HCT116 (cell line): Measurements from ENCODE around the gene CALM3. TPM values are rescaled to one million over a fixed set of nuclear protein-coding genes. Genes with fewer than 3 reads are reported as not detected.
A peak's percentile ranks its signal among the peaks of the same experiment; 100 is the strongest.

Source experiments
- ATAC-seq: fragments of 200-7000 bp; cut with Tn5 transposase; 2 replicates; pipeline ENCODE4 v1.9.1; 2020; ENCODE audit warnings: mild to moderate bottlenecking, moderate library complexity
- BruUV-seq: library from RNA; stranded (reverse); fragments of 400-500 nt; replicated peaks from 2 replicates; lab custom pipeline; 2021; lab: Mats Ljungman, UMichigan
- CTCF ChIA-PET: fragments of 300-600 bp; sonication (Branson Sonifier 250); formaldehyde crosslinking; loops from one replicate; lab custom pipeline; 2021; ENCODE audit warnings: antibody characterized with exemption; lab: Charles Lee
- POLR2A ChIA-PET: fragments of 300-600, 350-600 bp; sonication (Branson Sonifier 250); formaldehyde crosslinking; loops from one replicate; lab custom pipeline; 2021; ENCODE audit warnings: antibody characterized with exemption; lab: Charles Lee
- RAD21 ChIA-PET, 2 experiments: fragments of 300-600 bp; sonication (Branson Sonifier 250); formaldehyde crosslinking; loops; one replicate each; lab custom pipeline; 2023; ENCODE audit warnings: low total read pairs in 2 of 2; ENCODE audit not compliant: uncharacterized antibody in 2 of 2, unreplicated experiment in 2 of 2, low non-redundant PET in 1 of 2; lab: Charles Lee
- DNase-seq: peaks from one replicate; pipeline ENCODE4 v3.0.0-alpha.2; 2010; ENCODE audit warnings: low read depth, low spot score
- H2AFZ ChIP-seq: fragments of 200-600 bp; shearing (Covaris generic), sonication (generic); 2 replicates; pipeline ENCODE4 v1.6.1; 2017; ENCODE audit warnings: low read depth, mixed run types, mixed read lengths, antibody characterized with exemption, low read length; ENCODE audit not compliant: poor library complexity, severe bottlenecking
- H3K27ac ChIP-seq: 2 replicates; pipeline ENCODE4 v1.5.1; 2012; ENCODE audit warnings: low read depth, low read length
- H3K27me3 ChIP-seq: fragments of 200-600 bp; sonication (generic); 2 replicates; pipeline ENCODE4 v1.6.1; 2016; ENCODE audit warnings: mixed run types, low read length, mixed read lengths; ENCODE audit not compliant: insufficient read depth
- H3K36me3 ChIP-seq, 2 experiments: fragments of 200-500 bp in 1 of 2; fragments of 200-600 bp in 1 of 2; sonication (Bioruptor generic) in 1 of 2; sonication (generic) in 1 of 2; 2 replicates each; pipeline versions ENCODE4 v1.5.1 to v1.6.1; 2014 to 2016; ENCODE audit warnings: low read length in 2 of 2, inconsistent platforms in 1 of 2, mixed read lengths in 1 of 2, mixed run types in 1 of 2; ENCODE audit not compliant: insufficient read depth in 2 of 2, control insufficient read depth in 1 of 2
- H3K4me1 ChIP-seq, 2 experiments: fragments of 200-600 bp in 1 of 2; sonication (generic) in 1 of 2; 2 replicates each; pipeline versions ENCODE4 v1.5.1 to v1.6.1; 2012 to 2017; ENCODE audit warnings: low read length in 2 of 2, inconsistent platforms in 1 of 2, mild to moderate bottlenecking in 1 of 2, mixed read lengths in 1 of 2, mixed run types in 1 of 2, moderate library complexity in 1 of 2; ENCODE audit not compliant: insufficient read depth in 2 of 2, control insufficient read depth in 1 of 2
- H3K4me2 ChIP-seq: fragments of 200-600 bp; sonication (generic); 2 replicates; pipeline ENCODE4 v1.6.1; 2017; ENCODE audit warnings: mixed run types, low read length, mixed read lengths
- H3K4me3 ChIP-seq, 2 experiments: fragments of 200-600 bp in 1 of 2; sonication (generic) in 1 of 2; replicated peaks in 1 of 2; 2 replicates each; pipeline ENCODE4 v1.5.1; 2011 to 2016; ENCODE audit warnings: low read length in 2 of 2, control low read depth in 1 of 2, low read depth in 1 of 2, mild to moderate bottlenecking in 1 of 2, mixed read lengths in 1 of 2, mixed run types in 1 of 2
- H3K79me2 ChIP-seq: fragments of 200-600 bp; sonication (generic); 2 replicates; pipeline ENCODE4 v1.6.1; 2017; ENCODE audit warnings: mild to moderate bottlenecking, mixed run types, low read length, moderate library complexity, mixed read lengths; ENCODE audit not compliant: insufficient read depth
- H3K9ac ChIP-seq: fragments of 200-600 bp; sonication (generic); 2 replicates; pipeline ENCODE4 v1.6.1; 2016; ENCODE audit warnings: low read length, mixed read lengths
- H3K9me2 ChIP-seq: fragments of 200-600 bp; sonication (generic), shearing (Covaris generic); 2 replicates; pipeline ENCODE4 v1.6.1; 2017; ENCODE audit warnings: mixed run types, mild to moderate bottlenecking, moderate library complexity; ENCODE audit not compliant: insufficient read depth
- H3K9me3 ChIP-seq, 2 experiments: fragments of 200-500 bp in 1 of 2; fragments of 200-600 bp in 1 of 2; sonication (Bioruptor generic) in 1 of 2; sonication (generic) in 1 of 2; 2 replicates each; pipeline ENCODE4 v1.6.1; 2014 to 2017; ENCODE audit warnings: low read length in 2 of 2, mixed read lengths in 2 of 2, inconsistent platforms in 1 of 2, low read depth in 1 of 2, mild to moderate bottlenecking in 1 of 2, mixed run types in 1 of 2, moderate library complexity in 1 of 2; ENCODE audit not compliant: control insufficient read depth in 1 of 2, insufficient read depth in 1 of 2
- H4K20me1 ChIP-seq: fragments of 200-600 bp; sonication (generic), shearing (Covaris generic); 2 replicates; pipeline ENCODE4 v1.6.1; 2017; ENCODE audit warnings: mixed run types, mild to moderate bottlenecking, moderate library complexity; ENCODE audit not compliant: insufficient read depth
- CEBPB ChIP-seq: IDR thresholded peaks from 2 replicates; pipeline ENCODE4 v1.6.1; 2012; ENCODE audit warnings: low read depth
- EGR1 ChIP-seq: IDR thresholded peaks from 2 replicates; pipeline ENCODE4 v1.6.1; 2012; ENCODE audit warnings: low read depth
- FOSL1 ChIP-seq: IDR thresholded peaks from 2 replicates; pipeline ENCODE4 v1.6.1; 2012; ENCODE audit warnings: low read depth
- MAX ChIP-seq: IDR thresholded peaks from 2 replicates; pipeline ENCODE4 v1.6.1; 2012
- POLR2AphosphoS5 ChIP-seq: IDR thresholded peaks from 2 replicates; pipeline ENCODE4 v1.6.1; 2011; ENCODE audit warnings: mild to moderate bottlenecking, low read depth, low read length, moderate library complexity
- RAD21 ChIP-seq: IDR thresholded peaks from 2 replicates; pipeline ENCODE4 v1.6.1; 2012; ENCODE audit warnings: low read depth, mild to moderate bottlenecking
- SP1 ChIP-seq: IDR thresholded peaks from 2 replicates; pipeline ENCODE4 v1.6.1; 2012; ENCODE audit warnings: low read depth
- SRF ChIP-seq: IDR thresholded peaks from 2 replicates; pipeline ENCODE4 v1.6.1; 2012; ENCODE audit warnings: low read depth
- YY1 ChIP-seq: IDR thresholded peaks from 2 replicates; pipeline ENCODE4 v1.6.1; 2011; ENCODE audit warnings: low read length, low read depth, moderate library complexity, mild to moderate bottlenecking; ENCODE audit not compliant: insufficient replicate concordance; ENCODE audit errors: extremely low read depth
- ZFX ChIP-seq: fragments of 450-650 bp; IDR thresholded peaks from 2 replicates; pipeline ENCODE4 v1.6.1; 2017
- intact Hi-C: fragments of 100-400 bp; cut with micrococcal nuclease; formaldehyde crosslinking; loops from 2 replicates; pipeline ENCODE4 v1.10.0; 2022
- total RNA-seq: library from RNA; stranded (reverse); gene quantifications from one replicate; pipeline ENCODE4 v1.2.1, GENCODE V29; 2021; ENCODE audit not compliant: unreplicated experiment
- TF ChIP-seq, protein P1 (sequence below): IDR thresholded peaks from 2 replicates; pipeline ENCODE4 v1.6.1; 2011; ENCODE audit warnings: mild to moderate bottlenecking, low read length, moderate library complexity; ENCODE audit not compliant: insufficient replicate concordance; ENCODE audit errors: extremely low read depth
- TF ChIP-seq, protein P2 (sequence below), 3 experiments: fragments of 200-600 bp in 1 of 3; sonication (generic) in 1 of 3; IDR thresholded peaks in 2 of 3; conservative IDR thresholded peaks in 1 of 3; 2 replicates each; pipeline ENCODE4 v1.5.1; 2012 to 2017; ENCODE audit warnings: low read depth in 2 of 3, low read length in 2 of 3, antibody characterized with exemption in 1 of 3, borderline replicate concordance in 1 of 3, control low read depth in 1 of 3, mild to moderate bottlenecking in 1 of 3, mixed read lengths in 1 of 3, mixed run types in 1 of 3, moderate library complexity in 1 of 3; ENCODE audit not compliant: insufficient read depth in 1 of 3

CALM3 gene
- total RNA-seq, 1 experiment from 2014 or later, result 335 TPM

DNA sequence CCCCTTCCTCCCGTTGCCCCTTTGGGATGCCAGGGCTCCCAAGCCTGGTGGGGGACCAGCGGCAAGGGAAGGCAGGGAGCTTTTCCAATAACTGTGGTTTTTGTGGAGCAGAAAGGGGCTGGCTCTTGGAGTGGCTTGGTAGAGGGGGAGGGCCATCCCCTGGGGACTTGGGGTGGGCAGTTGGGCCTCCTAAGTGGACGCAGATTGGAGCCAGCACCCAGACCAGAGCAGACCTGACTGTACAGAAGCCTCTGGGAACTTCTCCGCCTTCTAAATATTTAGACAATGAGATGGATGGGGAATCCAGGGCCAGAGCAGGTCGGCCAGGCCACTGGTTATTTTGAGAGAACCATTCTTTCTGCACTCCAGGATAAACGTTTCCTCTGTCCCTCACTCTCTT is 19.6 kb downstream of the CALM3 start (continued):
- TF ChIP-seq, protein P1, sequence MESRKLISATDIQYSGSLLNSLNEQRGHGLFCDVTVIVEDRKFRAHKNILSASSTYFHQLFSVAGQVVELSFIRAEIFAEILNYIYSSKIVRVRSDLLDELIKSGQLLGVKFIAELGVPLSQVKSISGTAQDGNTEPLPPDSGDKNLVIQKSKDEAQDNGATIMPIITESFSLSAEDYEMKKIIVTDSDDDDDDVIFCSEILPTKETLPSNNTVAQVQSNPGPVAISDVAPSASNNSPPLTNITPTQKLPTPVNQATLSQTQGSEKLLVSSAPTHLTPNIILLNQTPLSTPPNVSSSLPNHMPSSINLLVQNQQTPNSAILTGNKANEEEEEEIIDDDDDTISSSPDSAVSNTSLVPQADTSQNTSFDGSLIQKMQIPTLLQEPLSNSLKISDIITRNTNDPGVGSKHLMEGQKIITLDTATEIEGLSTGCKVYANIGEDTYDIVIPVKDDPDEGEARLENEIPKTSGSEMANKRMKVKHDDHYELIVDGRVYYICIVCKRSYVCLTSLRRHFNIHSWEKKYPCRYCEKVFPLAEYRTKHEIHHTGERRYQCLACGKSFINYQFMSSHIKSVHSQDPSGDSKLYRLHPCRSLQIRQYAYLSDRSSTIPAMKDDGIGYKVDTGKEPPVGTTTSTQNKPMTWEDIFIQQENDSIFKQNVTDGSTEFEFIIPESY, result no peak
- TF ChIP-seq CEBPB (no peak), RAD21 (no peak), MAX (no peak), ZFX (no peak), POLR2AphosphoS5 (no peak), SRF (no peak), FOSL1 (no peak), EGR1 (no peak), SP1 (no peak)

DNA sequence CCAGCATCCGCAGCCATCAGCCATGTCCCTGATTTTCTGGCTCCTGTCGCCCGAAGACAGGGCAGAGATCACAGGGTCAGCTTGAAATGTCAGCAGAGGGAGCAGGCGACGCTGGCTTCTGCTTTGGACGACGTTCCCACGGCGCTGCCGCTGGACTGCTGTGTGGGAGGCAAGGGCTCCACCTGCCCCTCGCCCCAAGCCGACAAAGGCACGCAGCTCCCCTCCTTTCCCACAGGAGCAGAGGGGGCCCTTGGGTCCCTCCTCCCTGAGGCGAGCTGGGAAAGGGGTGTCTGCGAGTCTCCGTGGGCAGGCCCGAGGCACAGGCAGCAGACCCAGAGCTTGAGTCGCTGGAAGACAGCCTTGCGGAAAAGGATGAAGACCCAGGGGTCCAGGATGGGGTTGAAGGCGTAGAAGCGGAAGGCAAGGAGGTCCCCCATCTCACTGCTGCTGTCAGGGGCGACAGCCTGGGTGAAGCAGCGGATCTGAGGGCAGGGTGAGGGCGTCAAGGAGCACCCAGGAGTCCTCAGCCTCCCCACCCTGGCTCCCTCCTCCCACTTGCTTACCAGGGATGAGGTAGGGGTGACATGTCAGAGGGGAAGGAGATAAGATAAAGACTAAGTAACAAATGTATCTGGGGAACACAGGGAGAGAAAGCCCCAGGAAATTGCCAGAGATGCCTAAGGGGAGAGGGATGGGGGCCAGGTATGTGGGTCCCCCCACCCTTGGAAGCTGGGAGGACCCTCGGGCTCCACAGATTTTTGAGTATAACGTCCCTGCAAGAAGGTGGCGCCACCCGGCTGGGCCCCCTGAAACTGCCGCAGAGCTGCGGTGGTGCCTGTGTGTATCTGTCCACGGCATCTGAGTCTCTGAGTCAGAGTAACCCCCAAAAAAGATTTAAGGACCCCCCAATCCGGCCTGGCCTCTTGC is 20.3 kb downstream of the CALM3 start:
- Histone ChIP-seq H3K9me2 (no peaks in the 10 kb centered on the region), H3K27ac (no peak overlapping the region), H3K4me1 (peaks cover 0 to 26% of the 10 kb centered on the region in 2 experiments; a peak in 3 of 4 replicates), H4K20me1 (no peaks in the 10 kb centered on the region), H3K9ac (no peak overlapping the region), H2AFZ (no peak overlapping the region), H3K9me3 (no peaks in the 10 kb centered on the region), H3K4me2 (no peak overlapping the region), H3K79me2 (no peaks in the 10 kb centered on the region), H3K36me3 (no peaks in the 10 kb centered on the region), H3K4me3 (no peak overlapping the region), H3K27me3 (no peaks in the 10 kb centered on the region)
- no peak for TF ChIP-seq YY1
- TF ChIP-seq, protein P2, sequence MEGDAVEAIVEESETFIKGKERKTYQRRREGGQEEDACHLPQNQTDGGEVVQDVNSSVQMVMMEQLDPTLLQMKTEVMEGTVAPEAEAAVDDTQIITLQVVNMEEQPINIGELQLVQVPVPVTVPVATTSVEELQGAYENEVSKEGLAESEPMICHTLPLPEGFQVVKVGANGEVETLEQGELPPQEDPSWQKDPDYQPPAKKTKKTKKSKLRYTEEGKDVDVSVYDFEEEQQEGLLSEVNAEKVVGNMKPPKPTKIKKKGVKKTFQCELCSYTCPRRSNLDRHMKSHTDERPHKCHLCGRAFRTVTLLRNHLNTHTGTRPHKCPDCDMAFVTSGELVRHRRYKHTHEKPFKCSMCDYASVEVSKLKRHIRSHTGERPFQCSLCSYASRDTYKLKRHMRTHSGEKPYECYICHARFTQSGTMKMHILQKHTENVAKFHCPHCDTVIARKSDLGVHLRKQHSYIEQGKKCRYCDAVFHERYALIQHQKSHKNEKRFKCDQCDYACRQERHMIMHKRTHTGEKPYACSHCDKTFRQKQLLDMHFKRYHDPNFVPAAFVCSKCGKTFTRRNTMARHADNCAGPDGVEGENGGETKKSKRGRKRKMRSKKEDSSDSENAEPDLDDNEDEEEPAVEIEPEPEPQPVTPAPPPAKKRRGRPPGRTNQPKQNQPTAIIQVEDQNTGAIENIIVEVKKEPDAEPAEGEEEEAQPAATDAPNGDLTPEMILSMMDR (IDR thresholded peaks at IDR 0.05 in 2 of 3, conservative IDR thresholded peaks at IDR 0.05 in 1 of 3; ENCODE audit: borderline replicate concordance in 1 of 3, insufficient read depth in 1 of 3, low read depth in 2 of 3, low read length in 2 of 3), result peak in 2 of 3 experiments; percentile 34 to 44; a peak in 4 of 6 replicates
- RAD21 ChIA-PET, result no interaction called here
- intact Hi-C loops, result no loop called here
- ATAC-seq (no peak), DNase-seq (no peak)
- CTCF ChIA-PET, result interaction anchor here (3.1 kb wide), 1 partner anchor 7 kb away, joined by 11 read pairs; no protein-coding TSS in a partner anchor
- no TSS peak for BruUV-seq
- POLR2A ChIA-PET, result no interaction called here
